Ishikawa (cell line): Measurements from ENCODE around the gene ADAMTS4.

ENCODE experiments used
- CEBPB ChIP-seq: IDR thresholded peaks from 2 replicates; pipeline ENCODE4 v1.6.1; 2012
- CREB1 ChIP-seq: IDR thresholded peaks from 2 replicates; pipeline ENCODE4 v1.6.1; 2012; ENCODE audit warnings: low read depth
- EGR1 ChIP-seq: IDR thresholded peaks from 2 replicates; pipeline ENCODE4 v1.6.1; 2012
- EP300 ChIP-seq: IDR thresholded peaks from 2 replicates; pipeline ENCODE4 v1.6.1; 2012; ENCODE audit warnings: borderline replicate concordance
- FOXM1 ChIP-seq: IDR thresholded peaks from 2 replicates; pipeline ENCODE4 v1.6.1; 2012; ENCODE audit warnings: low read depth, borderline replicate concordance
- NFIC ChIP-seq: IDR thresholded peaks from 2 replicates; pipeline ENCODE4 v1.6.1; 2012
- RAD21 ChIP-seq: IDR thresholded peaks from 2 replicates; pipeline ENCODE4 v1.6.1; 2012; ENCODE audit warnings: low read depth
- REST ChIP-seq: IDR thresholded peaks from 2 replicates; pipeline ENCODE4 v1.6.1; 2012; ENCODE audit warnings: low read depth, mild to moderate bottlenecking
- TAF1 ChIP-seq: IDR thresholded peaks from 2 replicates; pipeline ENCODE4 v1.6.1; 2012; ENCODE audit warnings: low read depth, mild to moderate bottlenecking
- TCF12 ChIP-seq: IDR thresholded peaks from 2 replicates; pipeline ENCODE4 v1.6.1; 2012; ENCODE audit warnings: low read depth
- YY1 ChIP-seq: IDR thresholded peaks from 2 replicates; pipeline ENCODE4 v1.6.1; 2012; ENCODE audit warnings: low read depth
- ZBTB7A ChIP-seq: IDR thresholded peaks from 2 replicates; pipeline ENCODE4 v1.6.1; 2012; ENCODE audit warnings: low read depth
- TF ChIP-seq, protein P1 (sequence below): IDR thresholded peaks from 2 replicates; pipeline ENCODE4 v1.6.1; 2012

DNA sequence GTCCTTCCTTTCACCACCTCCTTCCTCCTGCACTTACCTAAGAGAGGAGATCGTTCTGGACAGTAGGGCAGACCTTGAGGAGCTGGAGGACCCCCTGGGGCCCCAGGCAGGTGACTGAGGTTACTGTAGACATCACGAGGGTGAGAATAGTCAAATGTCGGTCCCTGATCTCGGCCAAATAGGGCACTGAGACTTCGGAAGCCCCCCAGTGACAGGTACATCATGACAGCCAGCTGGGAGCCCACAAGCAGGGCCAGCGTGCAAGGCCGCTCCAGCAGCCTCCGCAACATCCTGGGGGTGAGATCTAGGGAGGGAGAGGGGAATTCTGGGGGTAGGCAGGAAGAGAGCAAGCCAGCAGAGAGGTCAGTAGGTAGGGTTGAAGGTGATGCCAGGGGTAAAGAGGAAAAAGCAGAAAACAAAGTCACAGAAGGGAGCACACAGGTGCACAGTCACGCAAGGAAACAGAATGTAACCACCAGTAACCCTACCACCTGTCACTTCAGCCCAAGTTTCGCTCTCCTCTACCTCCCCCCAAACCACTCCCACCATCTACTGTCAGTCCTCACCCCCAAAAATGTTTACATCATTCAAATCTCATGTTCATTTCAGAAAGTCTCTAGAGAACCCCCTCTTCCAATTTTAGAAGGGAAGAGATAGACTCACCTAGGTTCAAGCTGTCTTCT, 22.9 kb downstream of the ADAMTS4 start:
- TF ChIP-seq NFIC (no peak), CREB1 (no peak), FOXM1 (no peak), ZBTB7A (no peak), CEBPB (no peak), TAF1 (no peak), RAD21 (no peak), EP300 (no peak), REST (no peak), EGR1 (no peak), TCF12 (no peak), YY1 (no peak)
- TF ChIP-seq, protein P1, sequence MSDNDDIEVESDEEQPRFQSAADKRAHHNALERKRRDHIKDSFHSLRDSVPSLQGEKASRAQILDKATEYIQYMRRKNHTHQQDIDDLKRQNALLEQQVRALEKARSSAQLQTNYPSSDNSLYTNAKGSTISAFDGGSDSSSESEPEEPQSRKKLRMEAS = no peak
